H7 (cell line): ENCODE data around the gene ESPNL. TPM values are rescaled to one million over a fixed set of nuclear protein-coding genes. Genes with fewer than 3 reads are reported as not detected.
"Not testable (repeated sequence)": the region's sequence is repeated elsewhere in the genome, so short reads cannot be mapped to it uniquely, and the experiment has no call there.

Experiments used
- DNase-seq: peaks from one replicate; pipeline ENCODE4 v3.0.0; 2012
- H3K27me3 ChIP-seq: 2 replicates; pipeline ENCODE4 v1.6.0; 2011; ENCODE audit warnings: mild to moderate bottlenecking, low read length; ENCODE audit not compliant: control insufficient read depth, insufficient read depth
- H3K36me3 ChIP-seq: replicated peaks from 2 replicates; pipeline ENCODE4 v1.5.1; 2011; ENCODE audit warnings: low read length; ENCODE audit not compliant: control insufficient read depth, insufficient read depth
- H3K4me3 ChIP-seq: 2 replicates; pipeline ENCODE4 v1.5.1; 2011; ENCODE audit warnings: low read depth, mild to moderate bottlenecking, control low read depth, low read length, moderate library complexity; ENCODE audit not compliant: insufficient read depth
- total RNA-seq: library from RNA; depleted of rRNA; stranded (reverse); fragments of >200 nt; shearing (Covaris generic); gene quantifications from 2 replicates; pipeline ENCODE4 v1.2.3, GENCODE V29; 2014

Gene ESPNL
- total RNA-seq, 1 experiment from 2014 or later = 1.5 TPM

- peak; percentile 87 for DNase-seq
- Histone ChIP-seq H3K36me3 (no peaks in the 10 kb centered on the region), H3K27me3 (peaks cover 27% of the 10 kb centered on the region), H3K4me3 (peak overlapping the region; percentile 24; the same call in 1 of the 2 replicates)
Measured at GRCh38 chr2:238163481-238164198, 63.5 kb downstream of the ESPNL start.

- H3K27me3 ChIP-seq = peaks cover 20% of the 10 kb centered on the region
- H3K4me3 ChIP-seq = no peak overlapping the region
- peaks cover 2% of the 10 kb centered on the region for H3K36me3 ChIP-seq
- DNase-seq = peak; percentile 44
Measured at GRCh38 chr2:238164906-238165287, 64.8 kb downstream of the ESPNL start.

- peak; percentile 49 for DNase-seq
- peaks cover 2% of the 10 kb centered on the region for H3K36me3 ChIP-seq
- peaks cover 17% of the 10 kb centered on the region for H3K27me3 ChIP-seq
Measured at GRCh38 chr2:238165288-238165921, 65.3 kb downstream of the ESPNL start.

GRCh38 chr2:238166391-238167343 lies 66.5 kb downstream of the ESPNL start:
- Histone ChIP-seq H3K27me3 (peaks cover 17% of the 10 kb centered on the region; the same call in 1 of the 2 replicates), H3K36me3 (peaks cover 4% of the 10 kb centered on the region), H3K4me3 (no peak overlapping the region)
- DNase-seq = peak; percentile 47

More at GRCh38 chr2:238165288-238165921, 65.3 kb downstream of the ESPNL start:
- no peak overlapping the region for H3K4me3 ChIP-seq

- Histone ChIP-seq H3K4me3 (no peak overlapping the region), H3K36me3 (peaks cover 4% of the 10 kb centered on the region)
- DNase-seq = peak; percentile 56
Measured at GRCh38 chr2:238167344-238167715, 67.2 kb downstream of the ESPNL start.

DNA sequence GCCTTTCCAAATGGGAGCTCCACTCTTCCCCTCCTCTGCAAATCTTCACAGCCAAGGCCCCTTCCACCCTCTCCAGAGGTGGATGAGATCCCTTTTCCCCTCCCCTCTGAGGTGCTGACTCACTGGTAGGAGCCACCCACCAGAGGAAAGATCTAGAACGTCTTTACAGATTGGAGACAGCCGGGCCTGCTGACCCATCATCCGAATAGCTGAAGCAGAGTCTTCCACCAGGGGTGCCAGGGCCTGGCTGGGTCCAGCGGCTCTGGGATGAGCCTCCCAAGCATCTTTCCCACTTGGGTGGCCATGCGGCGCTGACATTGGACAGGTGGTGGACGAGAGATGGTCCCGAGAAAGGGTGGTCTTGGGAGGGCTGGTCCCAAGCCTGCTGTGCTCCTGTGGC lies 67.6 kb downstream of the ESPNL start:
- peak; percentile 47 for DNase-seq
- Histone ChIP-seq H3K4me3 (no peak overlapping the region), H3K36me3 (peaks cover 4% of the 10 kb centered on the region), H3K27me3 (peaks cover 11% of the 10 kb centered on the region; the same call in 1 of the 2 replicates)

More at GRCh38 chr2:238167344-238167715, 67.2 kb downstream of the ESPNL start:
- peaks cover 16% of the 10 kb centered on the region; the same call in 1 of the 2 replicates for H3K27me3 ChIP-seq

GRCh38 chr2:238168196-238169047 lies 68.3 kb downstream of the ESPNL start:
- Histone ChIP-seq H3K36me3 (peaks cover 4% of the 10 kb centered on the region), H3K4me3 (no peak overlapping the region), H3K27me3 (peaks cover 5% of the 10 kb centered on the region; the same call in 1 of the 2 replicates)
- DNase-seq = no peak

DNA sequence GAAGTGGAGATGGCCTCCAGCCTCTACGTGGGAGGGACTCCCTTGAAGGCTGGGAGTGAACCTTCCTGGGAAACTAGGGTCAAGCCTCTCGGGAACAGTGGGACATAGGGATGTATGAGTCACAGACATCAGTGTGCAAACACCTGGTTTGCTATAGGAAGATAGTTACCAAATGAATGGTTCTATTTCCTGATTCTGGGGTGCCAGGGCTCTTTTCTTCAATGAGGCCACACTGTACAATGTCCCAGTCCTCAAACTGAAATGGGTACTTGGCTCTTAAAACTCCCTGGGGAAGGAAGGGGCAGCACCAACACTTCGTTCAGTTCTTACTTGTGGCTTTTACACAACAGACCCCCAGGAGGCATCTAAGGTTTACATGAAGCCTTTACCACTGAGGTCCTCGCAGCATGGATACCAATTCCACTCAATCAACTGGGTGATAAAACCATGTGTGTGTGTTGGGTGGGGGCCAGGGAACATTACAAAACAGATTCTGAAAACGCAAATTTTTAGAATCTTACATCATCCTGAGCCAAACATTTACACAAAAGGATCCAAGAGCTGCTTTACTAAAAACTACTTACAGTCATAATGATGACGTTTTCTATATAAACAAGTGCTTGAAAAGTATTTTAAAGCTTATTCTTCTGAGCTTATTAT lies 69.0 kb downstream of the ESPNL start:
- Histone ChIP-seq H3K27me3 (peaks cover 2% of the 10 kb centered on the region; the same call in 1 of the 2 replicates), H3K4me3 (no peak overlapping the region), H3K36me3 (peaks cover 4% of the 10 kb centered on the region)
- DNase-seq = no peak

DNA sequence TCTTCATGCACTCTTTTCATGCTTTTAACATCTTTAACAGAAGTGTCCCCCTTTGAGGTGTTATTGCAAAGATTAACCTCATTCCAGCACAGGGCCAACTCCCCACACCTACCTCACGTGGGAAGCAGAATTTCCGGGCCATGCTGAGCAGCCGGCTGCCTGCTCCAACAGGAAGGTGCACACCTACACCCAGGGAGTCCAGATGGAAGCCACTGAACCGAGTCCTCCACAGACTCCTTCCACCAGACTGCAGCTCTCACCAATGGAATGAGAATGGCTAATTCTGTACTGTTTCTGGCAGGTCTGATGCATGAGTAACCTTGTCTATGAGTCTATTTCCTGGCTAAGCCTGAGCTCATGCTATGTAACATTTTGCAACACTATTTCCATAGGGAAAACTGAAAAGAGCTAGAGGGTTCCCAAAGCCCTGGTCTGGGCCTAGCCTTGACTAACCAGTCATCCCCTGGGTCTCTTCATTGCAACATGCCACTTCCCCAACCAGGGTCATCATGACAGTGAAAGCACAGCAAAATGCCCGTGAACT lies 69.6 kb downstream of the ESPNL start:
- peaks cover 4% of the 10 kb centered on the region for H3K36me3 ChIP-seq
- H3K4me3 ChIP-seq = no peak overlapping the region
- DNase-seq = no peak
- no peaks in the 10 kb centered on the region for H3K27me3 ChIP-seq

GRCh38 chr2:238170386-238171071 lies 70.4 kb downstream of the ESPNL start:
- H3K4me3 ChIP-seq = no peak overlapping the region
- no peak for DNase-seq
- no peaks in the 10 kb centered on the region for H3K27me3 ChIP-seq
- H3K36me3 ChIP-seq = peaks cover 4% of the 10 kb centered on the region

DNA sequence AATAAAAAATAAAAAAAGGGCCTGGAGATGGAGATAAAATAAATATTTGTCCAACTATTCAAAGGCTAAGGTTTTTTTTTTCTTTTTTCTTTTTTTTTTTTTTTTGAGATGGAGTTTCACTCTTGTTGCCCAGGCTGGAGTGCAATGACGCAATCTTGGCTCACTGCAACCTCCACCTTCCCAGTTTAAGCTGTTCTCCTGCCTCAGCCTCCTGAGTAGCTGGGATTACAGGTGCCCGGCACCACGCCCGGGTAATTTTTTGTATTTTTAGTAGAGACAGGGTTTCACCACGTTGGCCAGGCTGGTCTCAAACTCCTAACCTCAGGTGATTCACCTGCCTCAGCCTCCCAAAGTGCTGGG lies 70.9 kb downstream of the ESPNL start:
- not testable (repeated sequence) for H3K36me3 ChIP-seq, H3K4me3 ChIP-seq, DNase-seq, H3K27me3 ChIP-seq

GRCh38 chr2:238171575-238172187 lies 71.5 kb downstream of the ESPNL start:
- DNase-seq = no peak
- H3K4me3 ChIP-seq = no peak overlapping the region
- peaks cover 4% of the 10 kb centered on the region for H3K36me3 ChIP-seq
- H3K27me3 ChIP-seq = no peaks in the 10 kb centered on the region
